OCI-LY7 (cell line): ENCODE results near the gene LUC7L3. TPM values are rescaled to one million over a fixed set of nuclear protein-coding genes. Genes with fewer than 3 reads are reported as not detected.

Experiments used
- BruUV-seq: library from RNA; stranded (reverse); fragments of 400-500 nt; replicated peaks from 2 replicates; lab custom pipeline; 2021; lab: Mats Ljungman, UMichigan
- CTCF ChIA-PET: fragments of 300-600 bp; sonication (Branson Sonifier 250); formaldehyde crosslinking; loops from one replicate; lab custom pipeline; 2022; ENCODE audit warnings: antibody characterized with exemption; ENCODE audit not compliant: unreplicated experiment; lab: Charles Lee
- POLR2A ChIA-PET: fragments of 300-600 bp; sonication (Branson Sonifier 250); formaldehyde crosslinking; loops from one replicate; lab custom pipeline; 2022; ENCODE audit warnings: antibody characterized with exemption; lab: Charles Lee
- DNase-seq: peaks from one replicate; pipeline ENCODE4 v3.0.0-alpha.2; 2015; ENCODE audit warnings: low spot score
- H2AFZ ChIP-seq: fragments of 200-600 bp; sonication (generic), shearing (Covaris generic); 2 replicates; pipeline ENCODE4 v1.6.1; 2014; ENCODE audit warnings: mild to moderate bottlenecking, antibody characterized with exemption, low read length, moderate library complexity
- H3K27ac ChIP-seq: fragments of 200-600 bp; sonication (generic); 2 replicates; pipeline ENCODE4 v1.5.1; 2014; ENCODE audit warnings: mixed run types, low read depth, mild to moderate bottlenecking, moderate library complexity, low read length, inconsistent platforms; ENCODE audit not compliant: poor library complexity, severe bottlenecking
- H3K36me3 ChIP-seq: fragments of 200-600 bp; sonication (generic); 2 replicates; pipeline ENCODE4 v1.6.1; 2014; ENCODE audit warnings: mild to moderate bottlenecking, antibody characterized with exemption, low read length, moderate library complexity, mixed read lengths; ENCODE audit not compliant: insufficient read depth
- H3K4me1 ChIP-seq: fragments of 200-600 bp; sonication (generic); 2 replicates; pipeline ENCODE4 v1.5.1; 2014; ENCODE audit warnings: mild to moderate bottlenecking, low read length; ENCODE audit not compliant: insufficient read depth, poor library complexity, severe bottlenecking
- H3K4me2 ChIP-seq: fragments of 200-600 bp; sonication (generic); 2 replicates; pipeline ENCODE4 v1.6.1; 2014; ENCODE audit warnings: mild to moderate bottlenecking, low read length
- H3K4me3 ChIP-seq: fragments of 200-600 bp; sonication (generic); 2 replicates; pipeline ENCODE4 v1.5.1; 2014; ENCODE audit warnings: mild to moderate bottlenecking, low read depth, low read length; ENCODE audit not compliant: poor library complexity, severe bottlenecking
- H3K79me2 ChIP-seq: fragments of 200-600 bp; sonication (generic); 2 replicates; pipeline ENCODE4 v1.6.1; 2016; ENCODE audit warnings: low read depth, mild to moderate bottlenecking, low read length, moderate library complexity, mixed read lengths; ENCODE audit not compliant: insufficient read depth
- H3K9me2 ChIP-seq: fragments of 200-600 bp; sonication (generic); 2 replicates; pipeline ENCODE4 v1.6.1; 2016; ENCODE audit warnings: mild to moderate bottlenecking, low read length, mixed read lengths; ENCODE audit not compliant: insufficient read depth
- H3K9me3 ChIP-seq: fragments of 200-600 bp; sonication (generic); 2 replicates; pipeline ENCODE4 v1.6.1; 2014; ENCODE audit warnings: mild to moderate bottlenecking, mixed run types, low read length, mixed read lengths
- H4K20me1 ChIP-seq: fragments of 200-600 bp; sonication (generic); 2 replicates; pipeline ENCODE4 v1.6.1; 2014; ENCODE audit warnings: mild to moderate bottlenecking, antibody characterized with exemption, low read length, moderate library complexity, mixed read lengths; ENCODE audit not compliant: insufficient read depth
- CTCF ChIP-seq: fragments of 200-600 bp; sonication (generic); conservative IDR thresholded peaks from 2 replicates; pipeline ENCODE4 v1.5.1; 2014; ENCODE audit warnings: mild to moderate bottlenecking, antibody characterized with exemption, low read length, moderate library complexity, mixed read lengths
- EZH2phosphoT487 ChIP-seq: fragments of 200-600 bp; sonication (generic); IDR thresholded peaks from 2 replicates; pipeline ENCODE4 v1.6.1; 2018; ENCODE audit warnings: low read depth, borderline replicate concordance, mild to moderate bottlenecking, mixed run types, antibody characterized with exemption, low read length, moderate library complexity, mixed read lengths
- intact Hi-C: fragments of 100-400 bp; cut with micrococcal nuclease; formaldehyde crosslinking; loops from one replicate; pipeline ENCODE4 v1.10.0; 2022; ENCODE audit not compliant: unreplicated experiment
- total RNA-seq, 2 experiments: library from RNA; depleted of rRNA in 1 of 2; stranded (reverse); fragments of >200 nt in 1 of 2; shearing (Covaris generic) in 1 of 2; gene quantifications; 2 replicates each; pipeline ENCODE4 v1.2.3, GENCODE V29; 2014 to 2022

The LUC7L3 gene
- total RNA-seq, 2 experiments from 2014 or later, result 109 to 190 TPM

- ChIA-PET CTCF (no interaction called here), POLR2A (interaction anchor here (0.6 to 1.0 kb wide), 3 partner anchors 9 to 249 kb away, joined by 3 to 6 read pairs (median 3); no protein-coding TSS in a partner anchor)
- TF ChIP-seq CTCF (no peak), EZH2phosphoT487 (no peak)
- no peak overlapping the region for H3K4me3 ChIP-seq
- H3K4me2 ChIP-seq, result no peak overlapping the region
- no peaks in the 10 kb centered on the region for H3K9me3 ChIP-seq
- no peaks in the 10 kb centered on the region for H3K4me1 ChIP-seq
- intact Hi-C loops, result loop anchor here (5.0 kb wide), 1 partner anchor 42 kb away; no protein-coding TSS in a partner anchor
- no peaks in the 10 kb centered on the region for H4K20me1 ChIP-seq
- H2AFZ ChIP-seq, result no peak overlapping the region
- no TSS peak for BruUV-seq
- no peaks in the 10 kb centered on the region for H3K79me2 ChIP-seq
- H3K36me3 ChIP-seq, result no peaks in the 10 kb centered on the region
- DNase-seq, result no peak
- no peak overlapping the region for H3K27ac ChIP-seq
- H3K9me2 ChIP-seq, result no peaks in the 10 kb centered on the region
Observed at GRCh38 chr17:50779747-50780353, 60.4 kb downstream of the LUC7L3 start.

GRCh38 chr17:50781167-50781566, 61.8 kb downstream of the LUC7L3 start:
- Histone ChIP-seq H3K4me3 (no peak overlapping the region), H3K9me2 (no peaks in the 10 kb centered on the region), H3K27ac (no peak overlapping the region), H3K36me3 (no peaks in the 10 kb centered on the region), H3K9me3 (no peaks in the 10 kb centered on the region), H3K4me2 (no peak overlapping the region), H3K79me2 (no peaks in the 10 kb centered on the region), H4K20me1 (no peaks in the 10 kb centered on the region), H2AFZ (no peak overlapping the region), H3K4me1 (no peaks in the 10 kb centered on the region)
- BruUV-seq, result no TSS peak
- DNase-seq, result no peak
- ChIA-PET CTCF (no interaction called here), POLR2A (interaction anchor here (0.7 kb wide), 1 partner anchor 97 kb away, joined by 4 read pairs; no protein-coding TSS in a partner anchor)
- TF ChIP-seq EZH2phosphoT487, result no peak
- no peak for TF ChIP-seq CTCF
- intact Hi-C loops, result loop anchor here (5.0 kb wide), 1 partner anchor 41 kb away; no protein-coding TSS in a partner anchor

- Histone ChIP-seq H3K9me2 (no peaks in the 10 kb centered on the region), H3K4me1 (no peaks in the 10 kb centered on the region), H3K79me2 (no peaks in the 10 kb centered on the region), H3K4me3 (no peak overlapping the region), H3K27ac (no peak overlapping the region), H3K36me3 (no peaks in the 10 kb centered on the region), H3K9me3 (no peaks in the 10 kb centered on the region), H4K20me1 (no peaks in the 10 kb centered on the region), H3K4me2 (no peak overlapping the region), H2AFZ (no peak overlapping the region)
- ChIA-PET POLR2A (interaction anchor here (0.6 kb wide), 2 partner anchors 25 to 32 kb away, joined by 3 to 5 read pairs; no protein-coding TSS in a partner anchor), CTCF (interaction anchor here (0.6 to 1.1 kb wide), 4 partner anchors 69 to 183 kb away, joined by 3 to 6 read pairs (median 4); no protein-coding TSS in a partner anchor)
- peak; percentile 76 for DNase-seq
- TF ChIP-seq CTCF (peak; percentile 98), EZH2phosphoT487 (no peak)
- no TSS peak for BruUV-seq
- intact Hi-C loops, result loop anchor here (1.0 to 5.0 kb wide), 3 partner anchors 39 to 173 kb away; no protein-coding TSS in a partner anchor
Observed at GRCh38 chr17:50783193-50783660, 63.8 kb downstream of the LUC7L3 start.
